Activated CD4-positive, alpha-beta memory T cell treated with anti-CD3 and anti-CD28 coated beads for 36 hours (primary cell): ENCODE measurements around the gene DAGLB. TPM values are rescaled to one million over a fixed set of nuclear protein-coding genes. Genes with fewer than 3 reads are reported as not detected.
A peak's percentile ranks its signal among the peaks of the same experiment; 100 is the strongest.

Experiments
- CTCF ChIA-PET: fragments of 350-600 bp; sonication (Branson Sonifier 250); formaldehyde crosslinking; loops from one replicate; lab custom pipeline; 2021; ENCODE audit warnings: antibody characterized with exemption, inconsistent platforms; lab: Charles Lee
- POLR2A ChIA-PET: fragments of 350-600 bp; sonication (Branson Sonifier 250); formaldehyde crosslinking; loops from one replicate; lab custom pipeline; 2021; ENCODE audit warnings: antibody characterized with exemption; lab: Charles Lee
- DNase-seq: peaks from one replicate; pipeline ENCODE4 v3.0.0-alpha.2; 2020
- H3K27ac Mint-ChIP-seq: one replicate; pipeline ENCODE4 v1.8.0; 2021; ENCODE audit warnings: mixed read lengths
- H3K27me3 Mint-ChIP-seq: one replicate; pipeline ENCODE4 v1.8.0; 2021; ENCODE audit warnings: mixed read lengths
- H3K36me3 Mint-ChIP-seq: one replicate; pipeline ENCODE4 v1.8.0; 2021; ENCODE audit warnings: mixed read lengths
- H3K4me1 Mint-ChIP-seq: one replicate; pipeline ENCODE4 v1.8.0; 2021; ENCODE audit warnings: low read depth, mixed read lengths
- H3K4me3 Mint-ChIP-seq: one replicate; pipeline ENCODE4 v1.8.0; 2021; ENCODE audit warnings: mild to moderate bottlenecking, mixed read lengths
- H3K9me3 Mint-ChIP-seq: one replicate; pipeline ENCODE4 v1.8.0; 2021; ENCODE audit warnings: mixed read lengths
- intact Hi-C: fragments of 100-400 bp; cut with micrococcal nuclease; formaldehyde crosslinking; loops from one replicate; pipeline ENCODE4 v1.15.1; 2023
- total RNA-seq, 2 experiments: library from RNA; stranded (reverse); gene quantifications; one replicate each; pipeline ENCODE4 v1.2.3, GENCODE V29; 2021

Gene DAGLB
- total RNA-seq, 2 experiments from 2014 or later: 12.8 to 13.6 TPM

DNA sequence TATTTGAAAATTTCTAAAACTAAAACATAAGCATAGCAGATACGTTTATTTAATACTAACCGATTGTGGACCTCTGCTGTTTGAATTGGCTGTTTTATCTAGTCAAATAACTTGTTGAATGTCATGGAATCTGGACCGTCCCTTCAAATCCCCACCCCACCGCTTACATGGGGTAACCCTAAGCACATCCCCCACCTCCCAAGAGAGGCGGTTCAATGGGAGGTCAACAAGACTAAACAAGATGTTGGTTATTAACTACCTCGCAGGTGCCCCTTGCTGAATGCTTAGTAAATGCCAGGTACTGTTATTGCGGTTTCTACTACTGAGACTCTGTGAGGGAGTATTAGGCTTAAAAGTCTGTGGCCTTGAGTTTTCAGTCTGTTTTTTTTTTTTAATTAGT, 70.9 kb downstream of the DAGLB start:
- Mint-ChIP-seq H3K9me3 (no peaks in the 10 kb centered on the region), H3K27ac (peak overlapping the region; percentile 43), H3K36me3 (peaks cover 13% of the 10 kb centered on the region), H3K27me3 (no peaks in the 10 kb centered on the region), H3K4me3 (peak overlapping the region; percentile 43), H3K4me1 (peaks cover 47% of the 10 kb centered on the region)
- POLR2A ChIA-PET: no interaction called here
- CTCF ChIA-PET: interaction anchor here (1.4 kb wide), 1 partner anchor 10 kb away, joined by 3 read pairs; no protein-coding TSS in a partner anchor
- intact Hi-C loops: no loop called here
- no peak for DNase-seq

DNA sequence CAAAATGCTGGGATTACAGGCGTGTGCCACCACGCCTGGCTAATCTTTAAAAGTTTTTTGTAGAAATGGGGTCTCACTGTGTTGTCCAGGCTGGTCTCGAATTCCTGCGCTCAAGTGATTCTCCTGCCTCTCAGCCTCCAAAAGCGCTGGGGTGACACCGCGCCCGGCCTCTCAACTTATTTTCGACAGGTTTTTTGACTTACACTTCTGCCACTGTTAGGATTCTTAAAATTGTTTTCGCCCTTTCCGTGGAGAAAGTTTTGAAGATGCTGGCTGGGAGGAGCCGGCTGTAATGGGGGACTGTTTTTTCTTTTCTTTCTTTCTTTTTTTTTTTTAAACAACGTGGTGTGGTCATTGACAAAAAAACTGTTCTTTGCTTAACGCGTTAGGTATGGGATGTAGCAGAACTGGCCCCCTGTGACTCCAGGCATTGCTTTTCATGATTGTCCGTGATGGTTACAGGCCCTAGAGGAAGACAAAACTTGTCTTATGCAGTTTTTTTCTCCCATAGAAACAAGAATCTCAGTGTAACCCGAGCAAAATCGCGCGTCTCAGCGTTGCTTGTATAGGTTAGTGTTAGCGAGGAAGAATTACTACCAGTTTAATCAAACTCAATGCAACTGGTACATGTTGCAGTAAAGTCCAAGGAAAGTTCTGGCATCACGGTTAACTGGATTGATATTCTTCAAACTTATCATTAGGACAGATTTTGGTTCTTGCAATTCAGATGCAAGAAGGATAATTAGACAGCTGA, 72.2 kb downstream of the DAGLB start:
- peaks cover 13% of the 10 kb centered on the region for H3K36me3 Mint-ChIP-seq
- H3K27me3 Mint-ChIP-seq: no peaks in the 10 kb centered on the region
- intact Hi-C loops: no loop called here
- DNase-seq: peak; percentile 33
- H3K4me1 Mint-ChIP-seq: peaks cover 36% of the 10 kb centered on the region
- peak overlapping the region; percentile 74 for H3K27ac Mint-ChIP-seq
- CTCF ChIA-PET: no interaction called here
- POLR2A ChIA-PET: interaction anchor here (1.1 kb wide), 1 partner anchor 10 kb away, joined by 3 read pairs; no protein-coding TSS in a partner anchor
- H3K9me3 Mint-ChIP-seq: no peaks in the 10 kb centered on the region
- peak overlapping the region; percentile 77 for H3K4me3 Mint-ChIP-seq

GRCh38 chr7:6367701-6368211, 80.0 kb downstream of the DAGLB start:
- peaks cover 5% of the 10 kb centered on the region for H3K4me1 Mint-ChIP-seq
- POLR2A ChIA-PET: no interaction called here
- H3K27me3 Mint-ChIP-seq: no peaks in the 10 kb centered on the region
- H3K9me3 Mint-ChIP-seq: no peaks in the 10 kb centered on the region
- no peaks in the 10 kb centered on the region for H3K36me3 Mint-ChIP-seq
- H3K4me3 Mint-ChIP-seq: no peak overlapping the region
- H3K27ac Mint-ChIP-seq: no peak overlapping the region
- no peak for DNase-seq
- intact Hi-C loops: no loop called here
- CTCF ChIA-PET: no interaction called here

GRCh38 chr7:6365451-6365850, 82.3 kb downstream of the DAGLB start:
- no peak overlapping the region for H3K4me3 Mint-ChIP-seq
- no peaks in the 10 kb centered on the region for H3K36me3 Mint-ChIP-seq
- H3K27me3 Mint-ChIP-seq: no peaks in the 10 kb centered on the region
- DNase-seq: no peak
- intact Hi-C loops: no loop called here
- peaks cover 5% of the 10 kb centered on the region for H3K4me1 Mint-ChIP-seq
- H3K9me3 Mint-ChIP-seq: no peaks in the 10 kb centered on the region
- no peak overlapping the region for H3K27ac Mint-ChIP-seq
- POLR2A ChIA-PET: no interaction called here
- CTCF ChIA-PET: interaction anchor here (0.6 kb wide), 1 partner anchor 312 kb away, joined by 4 read pairs; no protein-coding TSS in a partner anchor

DNA sequence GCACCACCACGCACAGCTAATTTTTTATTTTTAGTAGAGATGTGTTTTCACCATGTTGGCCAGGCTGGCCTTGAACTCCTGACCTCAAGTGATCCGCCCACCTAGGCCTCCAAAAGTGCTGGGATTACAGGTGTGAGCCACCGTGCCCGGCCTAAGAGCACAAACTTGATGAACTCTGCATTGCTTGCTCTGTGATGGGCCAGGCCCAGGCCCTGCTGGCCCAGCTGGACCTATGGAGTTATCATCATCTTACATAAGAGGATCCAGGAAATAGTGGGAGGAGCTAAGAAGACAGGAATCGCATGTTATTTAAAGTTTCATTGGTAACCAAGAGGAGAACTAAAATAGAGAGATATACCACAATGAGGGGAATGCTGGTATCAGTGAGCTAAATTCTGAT, 86.9 kb downstream of the DAGLB start:
- intact Hi-C loops: no loop called here
- H3K27ac Mint-ChIP-seq: no peak overlapping the region
- H3K4me3 Mint-ChIP-seq: no peak overlapping the region
- H3K36me3 Mint-ChIP-seq: no peaks in the 10 kb centered on the region
- peaks cover under 1% of the 10 kb centered on the region for H3K27me3 Mint-ChIP-seq
- DNase-seq: no peak
- H3K9me3 Mint-ChIP-seq: no peaks in the 10 kb centered on the region
- H3K4me1 Mint-ChIP-seq: peaks cover 2% of the 10 kb centered on the region
- POLR2A ChIA-PET: no interaction called here
- CTCF ChIA-PET: interaction anchor here (3.2 kb wide), 1 partner anchor 11 kb away, joined by 14 read pairs; no protein-coding TSS in a partner anchor

- Mint-ChIP-seq H3K4me1 (peaks cover 2% of the 10 kb centered on the region), H3K36me3 (no peaks in the 10 kb centered on the region), H3K4me3 (no peak overlapping the region), H3K9me3 (no peaks in the 10 kb centered on the region), H3K27me3 (peaks cover 3% of the 10 kb centered on the region), H3K27ac (no peak overlapping the region)
- intact Hi-C loops: no loop called here
- DNase-seq: no peak
- CTCF ChIA-PET: interaction anchor here (1.7 to 3.2 kb wide), 2 partner anchors 10 to 36 kb away, joined by 4 to 14 read pairs; no protein-coding TSS in a partner anchor
- POLR2A ChIA-PET: no interaction called here
Measured at GRCh38 chr7:6359734-6360133, 88.0 kb downstream of the DAGLB start.

Other genes starting within 250 kb of the DAGLB start
- gene CYTH3, start 175.3 kb downstream of the DAGLB start, total RNA-seq: 1 to 10 TPM; 1.6 to 2.0 TPM
- gene FAM220A, start 99.0 kb downstream of the DAGLB start, total RNA-seq: 10 to 100 TPM in 1 of 2 experiments, 1 to 10 TPM in 1; 9.5 to 13.2 TPM
- 100 to 1,000 TPM; 188 to 196 TPM for gene RAC1, start 73.4 kb downstream of the DAGLB start, total RNA-seq
- 10 to 100 TPM; 72.5 to 80.2 TPM for gene KDELR2, start 36.2 kb upstream of the DAGLB start, total RNA-seq
- under 1 TPM; 0.19 to 0.21 TPM for gene GRID2IP, start 103.5 kb upstream of the DAGLB start, total RNA-seq
- gene ZDHHC4, start 129.5 kb upstream of the DAGLB start, total RNA-seq: 10 to 100 TPM; 31.7 to 44.4 TPM
- gene INTS15, start 142.1 kb upstream of the DAGLB start, total RNA-seq: 10 to 100 TPM; 25.9 to 27.5 TPM
- gene ZNF853, start 167.7 kb upstream of the DAGLB start, total RNA-seq: 1 to 10 TPM in 1 of 2 experiments, under 1 TPM in 1; 0.99 to 1.2 TPM
- 10 to 100 TPM; 19.7 to 21.7 TPM for gene ZNF316, start 189.4 kb upstream of the DAGLB start, total RNA-seq